Measurements from ENCODE around the gene SDC1. TPM values are rescaled to one million over a fixed set of nuclear protein-coding genes. Genes with fewer than 3 reads are reported as not detected.

Gene SDC1
- total RNA-seq, 2 donors from 2014 or later, result 0.24 TPM; not detected in 1

DNA sequence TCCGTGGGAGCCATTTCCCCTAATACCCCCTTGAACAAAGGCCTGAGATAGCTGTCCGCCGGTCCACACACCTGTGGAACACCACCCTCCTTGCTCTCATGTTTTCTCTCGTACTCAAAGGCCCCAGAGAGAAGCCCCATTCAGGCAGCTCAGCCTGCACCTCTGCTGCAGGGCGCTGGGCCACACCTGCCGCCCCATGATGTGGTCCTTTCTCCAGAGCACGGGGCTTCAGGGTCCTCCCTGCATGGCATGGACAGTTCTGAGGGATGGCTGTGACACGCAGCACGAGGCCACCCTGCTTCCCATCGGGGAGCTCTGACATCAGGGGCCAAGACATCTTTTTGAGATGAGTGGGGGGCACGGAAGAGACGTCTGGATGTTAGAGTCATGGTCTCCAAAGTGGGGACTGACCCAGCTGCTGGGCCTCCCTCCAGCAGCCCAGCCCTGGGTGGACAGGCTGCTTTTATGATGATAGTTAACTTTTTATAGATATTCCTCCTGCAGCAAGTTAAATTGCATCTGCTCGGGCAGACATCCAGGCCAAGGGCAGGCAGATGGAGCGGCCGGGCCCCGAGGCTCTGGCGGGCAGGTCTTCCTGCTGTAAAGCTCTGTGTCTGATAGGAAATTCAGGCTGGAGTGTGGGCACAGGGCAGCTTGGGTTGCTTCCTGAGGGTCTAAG lies 56.7 kb downstream of the SDC1 start:
- no peak for DNase-seq (ENCODE audit: low spot score)
- H3K4me3 ChIP-seq, result no peak overlapping the region
- H3K4me1 ChIP-seq, result no peaks in the 10 kb centered on the region
- no peak overlapping the region for H3K27ac ChIP-seq
- no peaks in the 10 kb centered on the region for H3K27me3 ChIP-seq
- no peaks in the 10 kb centered on the region for H3K9me3 ChIP-seq
- TF ChIP-seq, protein P1, sequence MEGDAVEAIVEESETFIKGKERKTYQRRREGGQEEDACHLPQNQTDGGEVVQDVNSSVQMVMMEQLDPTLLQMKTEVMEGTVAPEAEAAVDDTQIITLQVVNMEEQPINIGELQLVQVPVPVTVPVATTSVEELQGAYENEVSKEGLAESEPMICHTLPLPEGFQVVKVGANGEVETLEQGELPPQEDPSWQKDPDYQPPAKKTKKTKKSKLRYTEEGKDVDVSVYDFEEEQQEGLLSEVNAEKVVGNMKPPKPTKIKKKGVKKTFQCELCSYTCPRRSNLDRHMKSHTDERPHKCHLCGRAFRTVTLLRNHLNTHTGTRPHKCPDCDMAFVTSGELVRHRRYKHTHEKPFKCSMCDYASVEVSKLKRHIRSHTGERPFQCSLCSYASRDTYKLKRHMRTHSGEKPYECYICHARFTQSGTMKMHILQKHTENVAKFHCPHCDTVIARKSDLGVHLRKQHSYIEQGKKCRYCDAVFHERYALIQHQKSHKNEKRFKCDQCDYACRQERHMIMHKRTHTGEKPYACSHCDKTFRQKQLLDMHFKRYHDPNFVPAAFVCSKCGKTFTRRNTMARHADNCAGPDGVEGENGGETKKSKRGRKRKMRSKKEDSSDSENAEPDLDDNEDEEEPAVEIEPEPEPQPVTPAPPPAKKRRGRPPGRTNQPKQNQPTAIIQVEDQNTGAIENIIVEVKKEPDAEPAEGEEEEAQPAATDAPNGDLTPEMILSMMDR (IDR thresholded peaks at IDR 0.05), result no peak
- H3K36me3 ChIP-seq, result no peaks in the 10 kb centered on the region

DNA sequence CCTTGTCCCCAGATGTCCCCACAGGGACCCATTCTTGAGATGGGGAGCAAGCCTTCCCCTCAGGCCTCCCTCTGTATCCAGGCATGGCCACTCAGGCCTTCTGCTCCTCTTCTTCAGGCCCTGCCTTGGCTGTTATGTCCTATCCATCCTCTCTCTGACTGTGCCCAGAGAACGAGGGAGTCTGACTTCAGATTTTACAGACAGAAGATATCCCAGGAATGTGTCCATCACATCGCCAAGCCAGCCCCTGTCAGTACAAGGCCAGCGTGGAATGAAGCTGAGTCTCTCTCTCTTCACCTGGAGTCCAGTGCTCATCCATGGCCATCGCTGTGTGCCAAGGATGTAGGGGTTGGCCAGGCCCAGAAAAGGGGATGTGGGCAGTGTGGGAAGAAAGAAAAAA lies 57.6 kb downstream of the SDC1 start:
- no peaks in the 10 kb centered on the region for H3K27me3 ChIP-seq
- DNase-seq (ENCODE audit: low spot score), result no peak
- no peaks in the 10 kb centered on the region for H3K36me3 ChIP-seq
- H3K4me1 ChIP-seq, result no peaks in the 10 kb centered on the region
- no peaks in the 10 kb centered on the region for H3K9me3 ChIP-seq
- H3K4me3 ChIP-seq, result no peak overlapping the region
- no peak overlapping the region for H3K27ac ChIP-seq
- TF ChIP-seq, protein P1 (IDR thresholded peaks at IDR 0.05), result no peak

DNA sequence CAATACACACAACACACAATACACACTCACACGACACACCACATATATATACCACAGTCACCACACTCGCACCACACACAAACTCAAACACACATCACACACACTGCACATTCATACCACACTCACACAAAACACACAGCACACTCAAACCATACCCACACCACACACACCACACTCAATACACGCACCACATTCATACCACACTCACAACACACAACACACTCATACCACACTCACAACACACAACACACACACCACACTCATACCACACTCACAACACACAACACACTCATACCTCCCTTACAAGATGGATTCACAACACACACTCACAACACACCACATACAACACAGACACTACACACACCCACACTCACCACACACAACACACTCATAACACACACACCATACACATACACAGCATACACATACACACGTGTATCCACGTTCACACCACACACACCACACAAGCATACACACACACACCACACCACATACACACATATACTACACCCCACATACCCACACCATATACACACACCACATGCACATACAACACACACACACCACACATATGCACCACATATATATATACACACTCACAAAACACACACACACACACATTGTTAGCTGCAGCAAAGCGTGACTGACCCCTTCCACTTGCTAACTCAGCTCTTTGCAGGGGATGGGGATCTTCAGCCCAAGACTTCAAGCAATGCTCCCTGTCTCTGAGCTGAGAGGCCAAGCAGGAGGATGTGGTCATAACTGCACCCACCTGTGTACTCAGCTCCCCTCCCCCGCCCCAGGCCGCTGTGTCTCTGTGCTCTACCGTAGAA lies 59.0 kb downstream of the SDC1 start:
- Histone ChIP-seq H3K9me3 (no peaks in the 10 kb centered on the region), H3K27ac (no peak overlapping the region), H3K4me3 (no peak overlapping the region), H3K4me1 (no peaks in the 10 kb centered on the region), H3K27me3 (no peaks in the 10 kb centered on the region), H3K36me3 (no peaks in the 10 kb centered on the region)
- TF ChIP-seq, protein P1 (IDR thresholded peaks at IDR 0.05), result no peak
- DNase-seq (ENCODE audit: low spot score), result no peak

DNA sequence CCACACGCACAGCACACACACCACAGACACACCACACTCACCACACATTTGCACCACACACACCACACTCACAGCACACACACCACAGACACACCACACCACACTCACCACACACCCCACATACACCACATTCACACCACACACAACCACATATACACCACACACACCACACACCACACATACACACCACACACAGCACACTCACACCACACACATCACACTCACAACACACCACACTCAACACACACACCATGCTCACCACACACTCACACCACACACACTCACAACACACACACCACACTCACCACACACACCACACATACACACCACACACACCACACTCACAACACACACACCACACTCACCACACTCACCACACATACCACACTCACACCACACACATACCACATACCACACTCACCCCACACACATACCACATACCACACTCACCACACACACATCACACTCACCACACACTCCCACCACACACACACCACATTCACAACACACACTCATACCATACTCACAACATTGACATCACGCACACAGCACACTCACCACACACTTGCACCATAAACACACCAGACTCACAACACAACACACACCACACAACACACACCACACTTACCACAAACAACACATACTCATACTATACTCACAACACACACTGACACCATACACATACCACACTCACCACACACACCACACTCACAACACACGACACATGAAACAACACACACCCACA lies 60.0 kb downstream of the SDC1 start:
- H3K27ac ChIP-seq, result no peak overlapping the region
- no peaks in the 10 kb centered on the region for H3K4me1 ChIP-seq
- TF ChIP-seq, protein P1 (IDR thresholded peaks at IDR 0.05), result no peak
- no peaks in the 10 kb centered on the region for H3K27me3 ChIP-seq
- no peaks in the 10 kb centered on the region for H3K36me3 ChIP-seq
- no peak for DNase-seq (ENCODE audit: low spot score)
- no peak overlapping the region for H3K4me3 ChIP-seq
- H3K9me3 ChIP-seq, result no peaks in the 10 kb centered on the region

DNA sequence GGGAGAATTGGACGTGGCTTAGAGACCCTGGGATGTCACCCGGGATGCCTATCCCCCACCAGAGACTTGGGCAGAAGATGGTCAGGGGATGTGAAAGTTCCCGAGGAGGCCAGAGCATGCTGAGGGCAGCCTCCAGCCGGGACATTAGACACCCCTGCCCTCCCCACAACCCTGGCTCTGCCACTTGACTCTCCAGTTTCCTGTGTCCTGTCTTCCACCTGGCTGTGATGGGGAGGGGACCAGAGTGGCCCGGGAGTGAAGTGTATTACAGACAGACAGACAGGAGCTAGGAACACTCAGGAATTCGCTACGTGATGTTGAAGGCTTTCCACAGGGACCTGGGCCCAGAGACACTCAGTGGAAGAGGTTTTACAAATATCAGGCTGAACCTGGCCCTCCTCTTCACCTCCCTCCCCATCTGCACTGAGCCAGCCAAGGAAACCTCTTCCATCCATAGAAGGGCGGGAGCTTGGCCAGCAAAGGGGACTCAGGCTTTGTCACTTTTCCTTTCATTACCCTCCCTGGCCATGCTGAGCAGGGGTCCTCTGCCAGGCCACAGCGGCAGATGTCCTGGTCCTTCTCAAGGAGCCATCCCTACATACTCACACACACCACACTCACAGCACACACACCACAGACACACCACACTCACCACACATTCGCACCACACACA lies 60.7 kb downstream of the SDC1 start:
- TF ChIP-seq, protein P1 (IDR thresholded peaks at IDR 0.05), result no peak
- Histone ChIP-seq H3K36me3 (no peaks in the 10 kb centered on the region), H3K27me3 (no peaks in the 10 kb centered on the region), H3K4me3 (no peak overlapping the region), H3K4me1 (no peaks in the 10 kb centered on the region), H3K9me3 (no peaks in the 10 kb centered on the region), H3K27ac (no peak overlapping the region)
- no peak for DNase-seq (ENCODE audit: low spot score)

Data from right atrium auricular region (tissue), 2 donors.